ENCODE data around the gene EFL1.

DNA sequence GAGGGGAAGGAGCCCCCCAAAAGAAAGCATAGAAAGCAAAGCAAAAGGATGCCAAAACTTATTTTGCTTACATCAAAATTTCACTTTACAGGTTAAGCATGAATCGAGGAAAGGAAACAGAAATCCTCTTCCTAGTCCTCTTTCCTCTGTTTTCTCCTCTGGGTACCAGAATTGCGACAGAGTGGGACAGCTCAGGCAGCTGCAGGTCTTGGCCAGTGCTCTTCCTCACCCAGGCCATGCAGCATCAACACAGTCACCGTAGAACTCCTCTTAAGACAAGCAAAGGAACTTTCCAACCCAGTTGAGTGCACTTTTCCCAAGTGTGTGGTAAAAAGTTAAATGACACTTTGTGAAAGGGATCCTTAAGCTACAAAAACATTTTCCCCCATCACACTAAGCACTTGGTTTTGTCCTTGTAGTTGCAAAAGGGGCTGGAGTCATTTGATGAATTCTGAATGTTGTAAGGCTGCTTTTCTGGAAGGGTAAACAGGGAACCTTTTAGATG, 170.8 kb downstream of the EFL1 start:
- TF ChIP-seq CREB1 (IDR thresholded peaks at IDR 0.05; ENCODE audit: low read depth) (no peak), RAD21 (IDR thresholded peaks at IDR 0.05; ENCODE audit: low read depth) (no peak), TAF1 (IDR thresholded peaks at IDR 0.05; ENCODE audit: low read depth) (no peak), YY1 (IDR thresholded peaks at IDR 0.05; ENCODE audit: low read depth) (no peak), NFIC (IDR thresholded peaks at IDR 0.05) (no peak), EP300 (IDR thresholded peaks at IDR 0.05; ENCODE audit: borderline replicate concordance) (no peak), CEBPB (IDR thresholded peaks at IDR 0.05) (no peak), FOXM1 (IDR thresholded peaks at IDR 0.05; ENCODE audit: borderline replicate concordance, low read depth) (no peak), TCF12 (IDR thresholded peaks at IDR 0.05; ENCODE audit: low read depth) (no peak)
- TF ChIP-seq, protein P1, sequence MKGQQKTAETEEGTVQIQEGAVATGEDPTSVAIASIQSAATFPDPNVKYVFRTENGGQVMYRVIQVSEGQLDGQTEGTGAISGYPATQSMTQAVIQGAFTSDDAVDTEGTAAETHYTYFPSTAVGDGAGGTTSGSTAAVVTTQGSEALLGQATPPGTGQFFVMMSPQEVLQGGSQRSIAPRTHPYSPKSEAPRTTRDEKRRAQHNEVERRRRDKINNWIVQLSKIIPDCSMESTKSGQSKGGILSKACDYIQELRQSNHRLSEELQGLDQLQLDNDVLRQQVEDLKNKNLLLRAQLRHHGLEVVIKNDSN (IDR thresholded peaks at IDR 0.05), result no peak
- TF ChIP-seq, protein P2, sequence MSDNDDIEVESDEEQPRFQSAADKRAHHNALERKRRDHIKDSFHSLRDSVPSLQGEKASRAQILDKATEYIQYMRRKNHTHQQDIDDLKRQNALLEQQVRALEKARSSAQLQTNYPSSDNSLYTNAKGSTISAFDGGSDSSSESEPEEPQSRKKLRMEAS (IDR thresholded peaks at IDR 0.05), result no peak

Measured in Ishikawa (cell line).